ENCODE data around the gene ACAA1.
"Not testable (repeated sequence)": the region's sequence is repeated elsewhere in the genome, so short reads cannot be mapped to it uniquely, and the experiment has no call there.

The ACAA1 gene

GRCh38 chr3:38153221-38153620, 16.3 kb upstream of the ACAA1 start:
- no peak for DNase-seq

GRCh38 chr3:38152609-38153008, 15.7 kb upstream of the ACAA1 start:
- no peak for DNase-seq

- DNase-seq: no peak
Measured at GRCh38 chr3:38151667-38152265, 14.8 kb upstream of the ACAA1 start.

GRCh38 chr3:38150780-38151528, 14.0 kb upstream of the ACAA1 start:
- DNase-seq: no peak

- DNase-seq: no peak
Measured at GRCh38 chr3:38149708-38150107, 12.8 kb upstream of the ACAA1 start.

GRCh38 chr3:38148311-38148882, 11.5 kb upstream of the ACAA1 start:
- DNase-seq: no peak

- DNase-seq: no peak
Measured at GRCh38 chr3:38147421-38147820, 10.5 kb upstream of the ACAA1 start.

- no peak for DNase-seq
Measured at GRCh38 chr3:38146504-38146903, 9.6 kb upstream of the ACAA1 start.

GRCh38 chr3:38143511-38143910, 6.6 kb upstream of the ACAA1 start:
- DNase-seq: no peak

GRCh38 chr3:38142959-38143358, 6.0 kb upstream of the ACAA1 start:
- DNase-seq: no peak

GRCh38 chr3:38141952-38142273, 5.0 kb upstream of the ACAA1 start:
- no peak for DNase-seq

GRCh38 chr3:38141173-38141951, 4.4 kb upstream of the ACAA1 start:
- no peak for DNase-seq

- DNase-seq: no peak
Measured at GRCh38 chr3:38140326-38141172, 3.6 kb upstream of the ACAA1 start.

GRCh38 chr3:38139652-38140051, 2.7 kb upstream of the ACAA1 start:
- DNase-seq: no peak

- DNase-seq: no peak
Measured at GRCh38 chr3:38139191-38139590, 2.3 kb upstream of the ACAA1 start.

- DNase-seq: peak; percentile 82
Measured at GRCh38 chr3:38138349-38139190, 1.6 kb upstream of the ACAA1 start, which contains the start of gene MYD88. Gene MYD88 (plus strand): TSS chr3:38138661. CDS start chr3:38138701, 40 bp downstream.

- DNase-seq: no peak
Measured at GRCh38 chr3:38137615-38138348, 855 bp upstream of the ACAA1 start.

- no peak for DNase-seq
Measured at GRCh38 chr3:38136393-38136776, 542 bp downstream of the ACAA1 start.

GRCh38 chr3:38135621-38136277, 1.2 kb downstream of the ACAA1 start:
- not testable (repeated sequence) for DNase-seq

- not testable (repeated sequence) for DNase-seq
Measured at GRCh38 chr3:38134517-38135143, 2.3 kb downstream of the ACAA1 start.

All from activated T-cell treated with anti-CD3 and anti-CD28 coated beads for 4 hours (primary cell).